GM18870 (cell line): Measurements from ENCODE around the gene FLG.
"Not testable (repeated sequence)": the region's sequence is repeated elsewhere in the genome, so short reads cannot be mapped to it uniquely, and the experiment has no call there.

Experiments used
- ATAC-seq: cut with Tn5 transposase; IDR thresholded peaks from one replicate; pipeline ENCODE4 v1.9.1; 2021; ENCODE audit warnings: moderate library complexity; ENCODE audit not compliant: unreplicated experiment

FLG gene

DNA sequence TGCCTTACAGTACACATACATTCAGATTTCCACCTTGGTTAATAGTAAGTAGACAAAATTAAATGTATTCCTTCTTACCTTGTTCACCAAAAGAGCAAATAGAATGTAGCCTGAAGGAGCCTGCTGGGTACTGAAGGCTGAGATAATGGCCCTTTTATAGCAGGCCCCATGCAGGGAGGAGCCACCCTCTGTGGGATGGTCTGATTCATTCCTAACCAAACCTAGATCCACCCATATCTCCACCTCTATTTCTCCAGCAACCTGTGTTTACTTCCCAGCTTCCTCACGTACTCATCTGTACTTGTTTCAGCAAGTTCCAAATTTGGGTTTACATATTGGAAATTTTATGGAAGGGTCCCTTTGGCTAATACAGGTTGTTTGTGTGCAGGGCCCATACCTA lies at the start of gene FLG:
Gene FLG (minus strand): TSS at position 129 of the 400 bp plus-strand sequence. CDS start 9,783 bp downstream, outside the sequence.
- ATAC-seq: no peak

DNA sequence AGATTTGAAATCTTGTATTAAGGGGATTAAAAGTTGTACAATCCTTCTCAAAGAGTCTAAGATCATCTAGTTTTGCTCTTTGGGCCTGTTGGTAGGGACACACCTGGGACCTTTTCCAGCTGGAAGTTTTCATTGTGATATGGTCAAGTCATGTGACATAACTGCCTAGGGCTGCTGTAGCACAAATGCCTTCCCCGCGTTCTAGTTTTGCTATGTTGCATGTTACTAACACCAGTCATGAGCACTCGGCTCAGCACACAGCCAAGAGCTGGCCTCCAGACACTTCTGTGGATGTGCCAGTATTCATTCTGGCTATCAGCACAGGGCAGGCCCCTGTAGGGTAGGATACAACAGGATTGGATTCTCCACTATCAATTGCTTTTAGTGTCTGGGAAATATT lies 49.4 kb upstream of the FLG start:
- ATAC-seq: no peak

DNA sequence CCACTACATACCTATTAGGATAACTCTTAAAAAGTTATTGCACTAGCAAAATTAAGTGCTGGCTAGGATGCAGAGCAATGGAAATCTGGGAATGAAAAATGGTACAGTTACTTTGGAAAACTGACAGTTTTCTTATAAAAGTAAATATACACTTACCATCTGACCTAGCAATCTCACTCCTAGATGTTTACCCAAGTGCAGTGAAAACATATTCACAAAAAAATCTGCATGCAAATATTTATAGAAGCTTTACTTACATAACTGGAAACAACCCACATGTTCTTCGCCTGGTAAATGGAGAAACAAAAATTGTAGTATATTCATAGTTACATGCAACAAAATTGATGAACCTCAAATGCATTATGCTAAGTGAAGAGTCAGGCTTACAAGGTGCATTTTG lies 47.6 kb upstream of the FLG start:
- ATAC-seq: no peak

DNA sequence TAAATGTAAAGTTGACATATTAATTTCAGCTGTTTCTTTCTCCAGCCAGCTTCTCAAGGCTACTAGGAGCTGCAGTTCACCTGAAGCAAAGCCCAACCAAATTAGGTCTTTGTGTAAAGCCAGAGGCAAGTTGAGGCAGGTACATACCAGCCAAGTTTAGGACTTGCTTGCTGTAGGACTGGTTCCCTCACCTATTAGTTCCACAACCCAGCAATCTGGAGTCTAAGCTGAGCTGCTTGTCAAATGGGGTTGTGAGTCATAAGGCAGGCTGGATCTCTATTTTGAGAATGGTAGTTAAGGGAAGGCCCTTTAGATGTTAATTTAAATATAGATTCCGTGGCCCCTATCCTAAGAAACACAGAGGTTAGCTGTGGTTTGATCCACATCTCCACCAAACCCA lies 42.4 kb upstream of the FLG start:
- ATAC-seq: no peak

DNA sequence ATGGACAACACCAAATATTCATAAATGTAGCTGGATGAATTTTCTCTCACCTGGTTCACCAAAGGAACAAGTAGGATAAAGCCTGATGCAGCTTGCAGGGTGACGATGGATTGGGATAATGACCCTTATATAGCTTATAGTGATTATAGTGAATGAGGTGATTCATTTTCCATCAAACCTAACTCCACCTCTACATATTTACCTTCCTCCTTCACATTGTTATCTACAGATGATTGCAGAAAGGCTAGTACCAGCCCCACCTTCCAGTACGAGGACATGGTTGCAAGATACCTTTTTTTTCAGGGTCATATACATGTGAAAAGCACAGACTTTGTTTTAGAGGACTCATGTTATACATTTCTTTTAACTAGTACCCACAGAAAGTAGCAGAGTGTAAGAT lies 34.9 kb upstream of the FLG start, which contains the start of gene FLG2:
Gene FLG2 (minus strand): TSS at position 101 of the 400 bp plus-strand sequence. CDS start 1,122 bp downstream, outside the sequence.
- ATAC-seq: no peak

DNA sequence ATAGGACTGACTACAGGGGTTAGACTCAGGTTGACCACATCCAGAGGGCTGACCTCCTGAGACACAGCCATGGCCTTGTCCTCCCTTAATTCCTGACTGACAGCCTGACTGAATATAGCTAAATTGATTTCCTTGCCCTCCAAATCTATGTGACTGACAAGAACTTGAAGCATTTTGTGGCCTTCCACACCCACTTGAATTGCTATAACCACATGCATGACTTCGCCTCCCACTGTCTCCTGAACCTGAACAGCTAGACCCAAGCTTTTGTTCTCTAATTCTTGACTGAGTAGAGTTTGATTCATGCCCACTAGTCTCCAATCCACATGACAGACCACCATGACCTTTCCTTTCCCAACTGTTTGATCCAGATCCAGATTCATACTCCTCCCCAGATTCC lies 31.7 kb upstream of the FLG start:
- no peak for ATAC-seq

DNA sequence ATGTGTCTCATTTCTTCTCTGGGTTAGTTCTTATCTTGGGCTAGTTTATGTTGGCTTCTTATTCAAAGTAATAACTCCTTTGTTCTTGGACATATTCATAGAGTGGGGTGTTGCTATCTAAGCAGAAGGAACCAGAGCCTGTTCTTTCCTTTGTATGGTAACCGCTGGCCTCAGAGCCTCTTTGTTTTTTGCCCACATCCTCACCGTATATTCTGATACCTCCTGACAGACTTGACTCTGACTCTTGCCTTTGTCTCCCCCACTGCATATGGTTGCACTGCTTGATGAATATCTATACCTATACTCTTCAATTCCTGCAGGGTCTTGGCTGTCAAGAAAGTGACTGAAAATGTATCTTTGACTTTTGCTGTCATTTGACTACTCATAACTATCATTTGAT lies 24.6 kb upstream of the FLG start:
- no peak for ATAC-seq

DNA sequence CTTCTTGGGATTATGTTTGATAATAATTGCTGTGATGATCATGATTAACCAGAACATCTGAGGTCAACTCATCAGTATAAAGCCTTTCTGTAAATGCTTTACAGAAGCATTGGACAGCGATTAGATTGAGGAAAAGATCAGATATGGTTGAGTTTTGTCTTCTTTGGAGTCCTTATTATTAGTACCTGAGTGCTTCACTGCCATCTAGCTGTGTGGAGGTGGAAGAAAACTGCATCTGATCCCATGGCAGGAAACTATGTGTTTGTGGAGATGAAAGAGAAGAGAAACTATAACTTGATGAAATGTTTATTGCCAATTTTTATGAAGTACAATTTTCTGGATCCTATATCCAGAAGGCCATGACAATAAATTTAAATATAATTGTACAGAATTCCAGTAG lies 23.4 kb upstream of the FLG start:
- ATAC-seq: no peak

DNA sequence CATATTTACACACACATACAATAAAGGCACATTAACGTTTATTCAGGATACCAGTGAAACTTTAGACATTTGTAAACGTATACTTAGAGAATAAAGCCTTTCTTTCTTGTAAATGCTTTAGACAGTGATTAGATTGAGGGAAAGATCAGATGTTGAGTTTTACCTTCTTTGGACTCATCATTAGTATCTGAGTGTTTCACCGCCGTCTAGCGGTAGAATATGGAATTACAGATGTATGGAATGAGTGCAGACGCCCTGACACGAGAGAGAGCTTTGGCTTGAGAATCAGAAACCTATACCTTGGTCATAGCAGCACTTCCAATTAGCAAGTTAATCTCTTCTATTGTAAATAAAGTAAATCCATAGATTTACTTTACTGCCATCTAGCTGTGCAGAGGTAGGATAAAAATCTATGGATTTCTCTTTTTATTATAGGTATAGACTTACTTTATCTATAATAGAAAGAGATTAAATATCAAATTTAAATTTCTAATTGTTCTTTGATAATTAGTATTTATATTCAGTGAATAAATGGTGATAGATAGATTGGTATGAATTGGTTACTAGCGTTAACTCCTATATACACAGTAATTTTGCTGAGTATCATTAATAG lies 22.2 kb upstream of the FLG start:
- no peak for ATAC-seq

DNA sequence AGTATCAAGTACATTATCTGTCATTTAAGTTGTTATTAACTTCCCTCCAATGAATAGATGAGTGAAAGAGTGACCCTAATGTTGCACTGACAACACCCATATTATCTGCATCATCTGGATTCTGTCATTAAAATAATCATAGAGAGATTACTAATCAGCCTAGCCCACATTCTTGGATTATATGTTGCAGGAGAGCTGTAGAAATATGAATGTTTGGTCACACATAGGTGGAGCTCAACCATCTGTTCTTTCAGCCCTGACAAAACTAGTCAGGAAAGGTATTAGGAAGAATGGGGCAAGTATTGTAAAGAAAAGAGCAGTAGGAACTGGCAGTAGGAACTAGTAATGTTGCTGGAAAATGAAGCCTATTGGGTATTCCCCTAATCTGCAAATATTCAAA lies 19.4 kb upstream of the FLG start:
- ATAC-seq: no peak

DNA sequence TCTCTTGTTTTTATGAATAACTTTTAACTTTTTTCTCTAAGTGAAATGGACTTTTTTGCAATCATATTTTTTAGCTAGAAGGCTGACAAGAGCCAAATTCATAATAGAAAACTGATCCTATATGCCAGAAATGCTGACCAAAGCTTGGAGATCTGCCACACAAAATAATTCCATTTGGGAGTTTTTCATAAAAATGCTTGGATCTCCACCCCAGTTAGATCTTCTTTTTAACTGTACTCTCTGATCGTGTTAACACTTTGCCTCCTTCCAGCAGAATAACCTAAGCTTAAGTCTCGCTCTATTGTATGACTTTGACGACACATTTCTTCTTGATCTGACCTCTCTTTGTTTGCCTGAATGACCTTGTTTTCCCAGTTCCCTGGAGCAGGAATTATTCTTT lies 18.0 kb upstream of the FLG start:
- no peak for ATAC-seq

DNA sequence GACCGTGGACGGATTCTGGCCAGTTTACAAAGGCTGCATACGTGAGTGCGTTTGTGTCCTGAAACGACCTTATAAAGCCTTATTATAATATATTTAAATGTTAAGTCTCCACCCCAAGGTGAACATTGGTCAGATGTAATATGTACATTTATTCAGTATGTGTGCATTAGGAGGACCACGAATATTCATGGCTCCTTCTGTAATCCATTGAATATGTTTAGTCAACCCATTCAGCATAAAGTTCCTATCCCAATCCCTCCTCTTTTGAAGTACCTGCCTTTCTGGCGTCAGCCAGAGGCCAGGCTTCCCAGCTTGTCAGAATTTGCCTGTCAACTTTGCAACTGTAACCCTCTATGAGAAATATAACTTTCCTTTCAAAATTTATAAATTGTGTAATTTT lies 10.4 kb upstream of the FLG start:
- no peak for ATAC-seq

DNA sequence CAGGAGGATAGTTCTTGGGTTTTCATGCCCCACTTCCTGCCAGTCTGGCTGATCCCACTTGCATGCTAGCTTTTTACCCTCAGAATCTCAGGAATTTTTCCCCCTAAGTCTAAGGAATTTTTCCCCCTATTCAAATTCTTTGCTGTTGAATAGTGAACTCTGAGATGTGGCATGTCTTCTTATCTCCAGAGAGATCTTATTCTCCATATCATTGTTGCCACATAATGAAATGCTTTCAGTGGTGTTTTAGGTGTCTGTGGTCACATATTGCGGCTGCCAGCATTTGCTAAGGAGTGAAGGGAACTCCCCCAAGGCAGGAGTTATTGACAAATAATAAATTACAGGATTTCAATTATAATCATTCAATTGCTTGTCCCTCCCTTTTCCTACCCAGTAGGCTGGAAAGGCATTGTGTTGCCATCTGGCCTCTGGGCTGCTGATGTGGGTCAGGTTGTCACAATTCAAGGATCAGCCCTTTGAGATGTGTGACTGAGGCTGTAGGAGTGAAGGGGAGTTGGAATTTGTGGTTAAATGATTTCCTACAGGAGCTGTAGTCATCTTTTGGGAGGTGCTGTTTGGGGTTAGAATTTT lies 3.9 kb upstream of the FLG start:
- no peak for ATAC-seq

DNA sequence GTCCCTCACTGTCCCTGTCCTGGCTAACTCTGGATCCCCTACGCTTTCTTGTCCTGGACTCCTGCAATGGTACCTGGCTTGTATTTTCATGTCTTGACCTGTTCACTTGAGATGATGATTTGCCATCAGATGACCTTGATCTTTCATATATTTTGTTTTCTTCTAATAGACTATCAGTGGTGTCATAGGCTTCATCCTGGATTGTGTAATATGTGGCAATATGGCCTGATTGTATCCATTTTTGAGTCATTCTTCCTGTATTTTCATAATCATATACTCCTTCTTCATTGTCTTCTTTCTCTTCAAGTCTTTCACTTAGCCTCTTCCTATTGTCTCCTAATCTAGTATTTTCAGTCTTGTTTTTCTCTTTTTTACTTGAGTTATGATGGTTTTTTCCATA lies 11.1 kb downstream of the FLG start:
- no peak for ATAC-seq

DNA sequence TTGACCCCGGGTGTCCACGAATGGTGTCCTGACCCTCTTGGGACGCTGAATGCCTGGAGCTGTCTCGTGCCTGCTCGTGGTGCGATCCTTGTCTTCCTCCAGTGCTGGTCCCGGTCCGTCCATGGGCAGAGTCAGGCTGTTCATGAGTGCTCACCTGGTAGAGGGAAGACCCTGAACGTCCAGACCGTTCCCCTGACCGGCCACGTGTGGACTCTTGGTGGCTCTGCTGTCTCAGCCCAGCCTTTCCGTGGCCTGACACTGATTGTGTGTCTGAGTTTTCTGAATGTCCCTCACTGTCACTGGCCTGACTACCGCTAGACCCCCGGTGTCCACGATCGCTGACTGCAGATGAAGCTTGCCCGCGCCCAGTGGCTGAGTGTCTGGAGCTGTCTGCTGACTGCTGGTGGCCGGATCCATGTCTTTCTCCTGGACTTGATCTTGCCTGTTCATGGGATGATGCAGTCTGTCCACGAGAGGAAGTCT lies 11.7 kb downstream of the FLG start:
- no peak for ATAC-seq

DNA sequence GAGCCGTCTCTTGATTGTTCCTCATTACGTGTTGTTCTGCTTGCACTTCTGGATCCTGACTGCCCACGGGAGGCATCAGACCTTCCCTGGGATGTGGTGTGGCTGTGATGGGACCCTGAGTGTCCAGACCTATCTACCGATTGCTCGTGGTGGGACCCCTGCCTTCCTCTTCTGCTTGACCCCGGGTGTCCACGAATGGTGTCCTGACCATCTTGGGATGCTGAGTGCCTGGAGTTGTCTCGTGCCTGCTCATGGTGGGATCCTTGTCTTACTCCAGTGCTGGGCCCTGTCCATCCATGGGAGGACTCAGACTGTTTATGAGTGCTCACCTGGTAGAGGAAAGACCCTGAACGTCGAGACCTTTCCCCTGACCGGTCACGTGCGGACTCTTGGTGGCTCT lies 12.9 kb downstream of the FLG start:
- not testable (repeated sequence) for ATAC-seq

DNA sequence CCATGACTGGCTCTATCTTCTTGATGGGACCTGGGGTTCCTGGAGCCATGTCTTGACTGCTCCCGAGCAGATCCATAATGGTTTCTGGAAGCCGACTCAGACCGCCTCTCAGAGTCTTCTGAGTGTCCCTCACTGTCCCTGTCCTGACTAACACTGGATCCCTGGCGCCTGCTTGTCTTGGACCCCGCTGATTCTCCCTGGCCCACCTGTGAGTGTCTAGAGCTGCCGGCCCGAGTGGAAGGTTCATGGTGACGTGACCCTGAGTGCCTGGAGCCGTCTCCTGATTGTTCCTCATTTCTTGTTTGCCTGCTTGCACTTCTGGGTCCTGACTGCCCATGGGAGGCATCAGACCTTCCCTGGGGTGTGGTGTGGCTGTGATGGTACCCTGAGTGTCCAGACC lies 15.1 kb downstream of the FLG start:
- no peak for ATAC-seq

DNA sequence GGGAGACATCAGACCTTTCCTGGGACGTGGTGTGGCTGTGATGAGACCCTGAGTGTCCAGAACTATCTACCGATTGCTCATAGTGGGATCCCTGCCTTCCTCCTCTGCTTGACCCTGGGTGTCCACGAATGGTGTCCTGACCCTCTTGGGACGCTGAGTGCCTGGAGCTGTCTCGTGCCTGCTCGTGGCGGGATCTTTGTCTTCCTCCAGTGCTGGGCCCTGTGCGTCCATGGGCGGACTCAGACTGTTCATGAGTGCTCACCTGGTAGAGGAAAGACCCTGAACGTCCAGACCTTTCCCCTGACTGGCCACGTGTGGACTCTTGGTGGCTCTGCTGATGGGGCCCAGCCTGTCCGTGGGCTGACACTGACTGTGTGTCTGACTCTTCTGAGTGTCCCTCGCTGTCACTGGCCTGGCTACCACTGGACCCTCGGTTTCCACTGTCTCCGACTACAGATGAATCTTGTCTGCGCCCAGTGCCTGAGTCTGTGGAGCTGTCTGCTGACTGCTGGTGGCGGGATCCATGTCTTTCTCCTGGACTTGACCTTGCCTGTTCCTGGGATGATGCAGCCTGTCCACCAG lies 15.6 kb downstream of the FLG start:
- ATAC-seq: not testable (repeated sequence)

DNA sequence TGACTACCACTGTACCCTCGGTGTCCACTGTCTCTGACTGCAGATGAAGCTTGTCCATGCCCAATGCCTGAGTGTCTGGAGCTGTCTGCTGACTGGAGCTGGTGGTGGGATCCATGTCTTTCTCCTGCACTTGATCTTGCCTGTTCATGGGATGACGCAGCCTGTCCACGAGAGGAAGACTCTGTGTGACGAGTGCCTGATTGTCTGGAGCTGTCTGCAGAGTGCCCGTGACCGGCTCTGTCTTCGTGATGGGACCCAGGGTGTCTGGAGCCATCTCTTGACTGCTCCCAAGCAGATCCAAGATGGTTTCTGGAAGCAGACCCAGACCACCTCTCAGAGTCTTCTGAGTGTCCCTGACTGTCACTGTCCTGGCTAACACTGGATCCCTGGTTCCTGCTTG lies 16.3 kb downstream of the FLG start:
- not testable (repeated sequence) for ATAC-seq

DNA sequence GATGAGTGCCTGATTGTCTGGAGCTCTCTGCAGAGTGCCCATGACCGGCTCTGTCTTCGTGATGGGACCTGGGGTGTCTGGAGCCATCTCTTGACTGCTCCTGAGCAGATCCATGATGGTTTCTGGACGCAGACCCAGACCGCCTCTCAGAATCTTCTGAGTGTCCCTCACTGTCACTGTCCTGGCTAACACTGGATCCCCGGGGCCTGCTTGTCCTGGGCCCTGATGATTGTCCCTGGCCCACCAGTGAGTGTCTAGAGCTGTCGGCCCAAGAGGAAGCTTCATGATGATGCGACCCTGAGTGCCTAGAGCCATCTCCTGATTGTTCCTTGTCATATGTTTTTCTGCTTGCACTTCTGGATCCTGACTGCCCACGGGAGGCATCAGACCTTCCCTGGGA lies 17.1 kb downstream of the FLG start:
- not testable (repeated sequence) for ATAC-seq

DNA sequence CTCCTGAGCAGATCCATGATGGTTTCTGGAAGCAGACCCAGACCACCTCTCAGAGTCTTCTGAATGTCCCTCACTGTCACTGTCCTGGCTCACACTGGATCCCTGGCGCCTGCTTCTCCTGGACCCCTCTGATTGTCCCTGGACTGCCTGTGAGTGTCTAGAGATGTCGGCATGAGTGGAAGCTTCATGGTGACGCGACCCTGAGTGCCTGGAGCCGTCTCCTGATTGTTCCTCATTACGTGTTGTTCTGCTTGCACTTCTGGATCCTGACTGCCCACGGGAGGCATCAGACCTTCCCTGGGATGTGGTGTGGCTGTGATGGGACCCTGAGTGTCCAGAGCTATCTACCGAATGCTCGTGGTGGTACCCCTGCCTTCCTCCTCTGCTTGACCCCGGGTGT lies 18.9 kb downstream of the FLG start:
- ATAC-seq: not testable (repeated sequence)

DNA sequence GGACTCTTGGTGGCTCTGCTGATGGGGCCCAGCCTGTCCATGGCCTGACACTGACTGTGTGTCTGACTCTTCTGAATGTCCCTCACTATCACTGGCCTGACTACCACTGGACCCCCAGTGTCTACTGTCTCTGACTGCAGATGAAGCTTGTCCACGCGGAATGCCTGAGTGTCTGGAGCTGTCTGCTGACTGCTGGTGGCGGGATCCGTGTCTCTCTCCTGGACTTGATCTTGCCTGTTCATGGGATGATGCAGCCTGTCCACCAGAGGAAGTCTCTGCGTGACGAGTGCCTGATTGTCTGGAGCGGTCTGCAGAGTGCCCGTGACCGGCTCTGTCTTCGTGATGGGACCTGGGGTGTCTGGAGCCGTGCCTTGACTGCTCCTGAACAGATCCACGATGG lies 20.3 kb downstream of the FLG start:
- ATAC-seq: not testable (repeated sequence)
